H9 (cell line): ENCODE results near the gene IGF2. TPM values are rescaled to one million over a fixed set of nuclear protein-coding genes. Genes with fewer than 3 reads are reported as not detected.

Experiments
- DNase-seq: peaks from one replicate; pipeline ENCODE4 v3.0.0-alpha.2; 2017
- H2AFZ ChIP-seq: one replicate; pipeline ENCODE4 v1.6.1; 2013; ENCODE audit warnings: mild to moderate bottlenecking, low read length, control low read depth, moderate library complexity
- H2AK5ac ChIP-seq: 2 replicates; pipeline ENCODE4 v1.6.1; 2013; ENCODE audit warnings: low read length, control low read depth, mixed read lengths; ENCODE audit not compliant: insufficient read length
- H2BK120ac ChIP-seq: one replicate; pipeline ENCODE4 v1.6.1; 2013; ENCODE audit warnings: low read depth, mild to moderate bottlenecking, low read length, control low read depth, inconsistent platforms; ENCODE audit not compliant: poor library complexity, severe bottlenecking
- H2BK12ac ChIP-seq: 2 replicates; pipeline ENCODE4 v1.6.1; 2013; ENCODE audit warnings: low read length, control low read depth, mixed read lengths, low read depth; ENCODE audit not compliant: insufficient read length
- H2BK15ac ChIP-seq: 2 replicates; pipeline ENCODE4 v1.6.1; 2013; ENCODE audit warnings: low read depth, low read length, control low read depth
- H2BK20ac ChIP-seq: one replicate; pipeline ENCODE4 v1.6.1; 2013; ENCODE audit warnings: low read depth, mild to moderate bottlenecking, low read length, control low read depth, inconsistent platforms; ENCODE audit not compliant: poor library complexity, severe bottlenecking
- H2BK5ac ChIP-seq: 2 replicates; pipeline ENCODE4 v1.6.1; 2013; ENCODE audit warnings: low read length, control low read depth, mixed read lengths; ENCODE audit not compliant: insufficient read length
- H3K14ac ChIP-seq: 2 replicates; pipeline ENCODE4 v1.6.1; 2013; ENCODE audit warnings: low read length, control low read depth; ENCODE audit not compliant: insufficient read depth
- H3K18ac ChIP-seq: 2 replicates; pipeline ENCODE4 v1.6.1; 2013; ENCODE audit warnings: low read depth, mild to moderate bottlenecking, mixed read lengths, low read length, control low read depth; ENCODE audit not compliant: insufficient read length
- H3K23ac ChIP-seq: 2 replicates; pipeline ENCODE4 v1.6.1; 2013; ENCODE audit warnings: low read length, control low read depth, mixed read lengths, low read depth; ENCODE audit not compliant: insufficient read length
- H3K23me2 ChIP-seq: 2 replicates; pipeline ENCODE4 v1.6.1; 2013; ENCODE audit warnings: low read depth, mild to moderate bottlenecking, mixed read lengths, low read length, control low read depth; ENCODE audit not compliant: insufficient read length, poor library complexity, severe bottlenecking
- H3K27ac ChIP-seq: 2 replicates; pipeline ENCODE4 v1.5.1; 2013; ENCODE audit warnings: low read length, control low read depth, mixed read lengths, low read depth; ENCODE audit not compliant: insufficient read length
- H3K27me3 ChIP-seq: 2 replicates; pipeline ENCODE4 v1.6.1; 2013; ENCODE audit warnings: low read length, control low read depth, inconsistent platforms; ENCODE audit not compliant: insufficient read depth
- H3K4ac ChIP-seq: 2 replicates; pipeline ENCODE4 v1.6.1; 2013; ENCODE audit warnings: low read depth, mild to moderate bottlenecking, control low read depth, inconsistent platforms, low read length, moderate library complexity
- H3K4me1 ChIP-seq: 2 replicates; pipeline ENCODE4 v1.6.1; 2013; ENCODE audit warnings: low read length, control low read depth, inconsistent platforms; ENCODE audit not compliant: insufficient read depth
- H3K4me2 ChIP-seq: 2 replicates; pipeline ENCODE4 v1.6.1; 2013; ENCODE audit warnings: low read length, control low read depth, mixed read lengths; ENCODE audit not compliant: insufficient read length, insufficient read depth
- H3K56ac ChIP-seq: 2 replicates; pipeline ENCODE4 v1.6.1; 2013; ENCODE audit warnings: low read depth, mild to moderate bottlenecking, mixed read lengths, low read length, control low read depth; ENCODE audit not compliant: insufficient read length
- H3K79me1 ChIP-seq: 2 replicates; pipeline ENCODE4 v1.6.1; 2013; ENCODE audit warnings: low read depth, mild to moderate bottlenecking, moderate library complexity, low read length, control low read depth, inconsistent platforms; ENCODE audit not compliant: insufficient read depth, poor library complexity, severe bottlenecking
- H3K79me2 ChIP-seq: 2 replicates; pipeline ENCODE4 v1.6.1; 2013; ENCODE audit warnings: low read length, control low read depth, inconsistent platforms; ENCODE audit not compliant: insufficient read depth
- H3K9ac ChIP-seq: 2 replicates; pipeline ENCODE4 v1.6.1; 2013; ENCODE audit warnings: low read length, control low read depth, mixed read lengths; ENCODE audit not compliant: insufficient read length; ENCODE audit errors: extremely low read depth
- H3K9me3 ChIP-seq: one replicate; pipeline ENCODE4 v1.6.1; 2013; ENCODE audit warnings: low read depth, low read length, inconsistent platforms; ENCODE audit not compliant: control insufficient read depth
- H3T11ph ChIP-seq: one replicate; pipeline ENCODE4 v1.6.1; 2013; ENCODE audit warnings: mild to moderate bottlenecking, low read length, control low read depth, inconsistent platforms
- H4K20me1 ChIP-seq: one replicate; pipeline ENCODE4 v1.6.1; 2013; ENCODE audit not compliant: control insufficient read depth, insufficient read length, insufficient read depth
- H4K5ac ChIP-seq: 2 replicates; pipeline ENCODE4 v1.6.1; 2013; ENCODE audit warnings: low read depth, mild to moderate bottlenecking, mixed read lengths, low read length, control low read depth; ENCODE audit not compliant: insufficient read length
- H4K8ac ChIP-seq: replicated peaks from 2 replicates; pipeline ENCODE4 v1.6.1; 2013; ENCODE audit warnings: low read length, control low read depth, mixed read lengths, low read depth; ENCODE audit not compliant: insufficient read length
- H4K91ac ChIP-seq: 2 replicates; pipeline ENCODE4 v1.6.1; 2013; ENCODE audit warnings: low read depth, mild to moderate bottlenecking, moderate library complexity, mixed read lengths, low read length, control low read depth; ENCODE audit not compliant: insufficient read length
- H3K27ac Mint-ChIP-seq, 3 experiments: 2 replicates in 2 of 3; 3 replicates in 1 of 3; pipeline ENCODE4 v1.8.0; 2020 to 2021; ENCODE audit warnings: mixed read lengths in 3 of 3, mild to moderate bottlenecking in 1 of 3, moderate library complexity in 1 of 3
- H3K27me3 Mint-ChIP-seq: 2 replicates; pipeline ENCODE4 v1.8.0; 2021; ENCODE audit warnings: low read depth, mild to moderate bottlenecking, moderate library complexity, mixed read lengths
- H3K36me3 Mint-ChIP-seq, 3 experiments: 2 replicates in 2 of 3; 3 replicates in 1 of 3; pipeline ENCODE4 v1.8.0; 2020 to 2021; ENCODE audit warnings: low read depth in 3 of 3, mixed read lengths in 3 of 3; ENCODE audit not compliant: insufficient read depth in 1 of 3
- H3K4me1 Mint-ChIP-seq, 2 experiments: 2 replicates each; pipeline ENCODE4 v1.8.0; 2020; ENCODE audit warnings: mixed read lengths in 2 of 2
- H3K4me3 Mint-ChIP-seq, 2 experiments: 2 replicates in 1 of 2; 3 replicates in 1 of 2; pipeline ENCODE4 v1.8.0; 2020 to 2021; ENCODE audit warnings: mild to moderate bottlenecking in 2 of 2, mixed read lengths in 2 of 2, moderate library complexity in 1 of 2
- H3K9me3 Mint-ChIP-seq, 2 experiments: 2 replicates in 1 of 2; 3 replicates in 1 of 2; pipeline ENCODE4 v1.8.0; 2020; ENCODE audit warnings: mild to moderate bottlenecking in 2 of 2, mixed read lengths in 2 of 2, moderate library complexity in 1 of 2
- CTCF ChIP-seq: fragments of 200-600 bp; sonication (generic); conservative IDR thresholded peaks from 3 replicates; pipeline ENCODE4 v1.8.0; 2021; ENCODE audit warnings: antibody characterized with exemption, mild to moderate bottlenecking
- WGBS: extraction: QIAGEN DNeasy Blood & Tissue Kit; methylation state at CpG from one replicate; pipeline ENCODE4 v1.1.7; 2013; ENCODE audit warnings: missing lambda C conversion rate, low lambda C conversion rate, mixed read lengths; ENCODE audit not compliant: insufficient read length; ENCODE audit errors: extremely low coverage; 5-methylcytosine and 5-hydroxymethylcytosine counted together
- total RNA-seq: library from RNA; stranded (reverse); gene quantifications from 2 replicates; pipeline ENCODE4 v1.2.1, GENCODE V29; 2021

The IGF2 gene
- total RNA-seq, 1 experiment from 2014 or later, result 2.8 TPM

GRCh38 chr11:2188745-2189144 is 49.6 kb upstream of the IGF2 start:
- no peak overlapping the region for H3K4me2 ChIP-seq
- no peak overlapping the region for H2BK15ac ChIP-seq
- H3K56ac ChIP-seq, result no peak overlapping the region
- Mint-ChIP-seq H3K27ac (no peak overlapping the region), H3K27me3 (peaks cover 32% of the 10 kb centered on the region), H3K4me1 (peaks cover 0 to 5% of the 10 kb centered on the region in 2 experiments; a peak in 1 of 4 replicates), H3K36me3 (no peaks in the 10 kb centered on the region), H3K4me3 (no peak overlapping the region), H3K9me3 (no peaks in the 10 kb centered on the region)
- H3K27me3 ChIP-seq, result no peaks in the 10 kb centered on the region; the same call in 1 of the 2 replicates
- H4K91ac ChIP-seq, result no peak overlapping the region
- H3K4ac ChIP-seq, result no peak overlapping the region
- no peak overlapping the region for H2BK5ac ChIP-seq
- no peaks in the 10 kb centered on the region for H3K79me1 ChIP-seq
- H3T11ph ChIP-seq, result no peak overlapping the region
- no peak overlapping the region for H3K9ac ChIP-seq
- H4K8ac ChIP-seq, result no peak overlapping the region
- no peak overlapping the region for H4K5ac ChIP-seq
- H3K14ac ChIP-seq, result no peak overlapping the region
- H3K23me2 ChIP-seq, result no peaks in the 10 kb centered on the region
- H3K27ac ChIP-seq, result no peak overlapping the region
- H3K23ac ChIP-seq, result no peak overlapping the region
- H3K9me3 ChIP-seq, result no peaks in the 10 kb centered on the region
- no peak overlapping the region for H2BK20ac ChIP-seq
- no peaks in the 10 kb centered on the region for H4K20me1 ChIP-seq
- no peak overlapping the region for H3K18ac ChIP-seq
- H3K79me2 ChIP-seq, result no peaks in the 10 kb centered on the region
- no peak overlapping the region for H2BK120ac ChIP-seq
- no peak overlapping the region for H2AFZ ChIP-seq
- H3K4me1 ChIP-seq, result no peaks in the 10 kb centered on the region
- no CpG with 5 or more reads among the region's 19 CpGs for whole genome bisulfite sequencing
- no peak overlapping the region for H2BK12ac ChIP-seq
- DNase-seq, result no peak
- no peak overlapping the region for H2AK5ac ChIP-seq
- no peak for TF ChIP-seq CTCF
